Sigmoid colon (tissue), 4 donors: ENCODE results near the gene PLK3.

ENCODE experiments used
- CTCF ChIP-seq, 4 experiments: fragments of 450-650 bp in 3 of 4; fragments of 200-600 bp in 1 of 4; IDR thresholded peaks; one replicate each; pipeline ENCODE4 v1.5.1; 2016 to 2019; ENCODE audit warnings: antibody characterized with exemption in 4 of 4, mild to moderate bottlenecking in 3 of 4, moderate library complexity in 2 of 4
- EP300 ChIP-seq, 4 donors: sonication (generic); formaldehyde crosslinking; IDR thresholded peaks; one replicate each; pipeline ENCODE4 v1.6.1; 2017; ENCODE audit warnings: antibody characterized with exemption in 4 of 4
- POLR2A ChIP-seq, 2 donors: fragments of 450-650 bp; IDR thresholded peaks; one replicate each; pipeline ENCODE4 v1.6.1; 2016; ENCODE audit warnings: antibody characterized with exemption in 2 of 2, mild to moderate bottlenecking in 2 of 2, moderate library complexity in 2 of 2
- POLR2AphosphoS5 ChIP-seq, 4 donors: sonication (generic); formaldehyde crosslinking; IDR thresholded peaks; one replicate each; pipeline ENCODE4 v1.6.1; 2017; ENCODE audit warnings: antibody characterized with exemption in 4 of 4

- TF ChIP-seq CTCF (IDR thresholded peaks at IDR 0.05) (no peak), POLR2AphosphoS5 (IDR thresholded peaks at IDR 0.05) (no peak), POLR2A (IDR thresholded peaks at IDR 0.05) (no peak), EP300 (IDR thresholded peaks at IDR 0.05) (no peak)
Observed at GRCh38 chr1:44777969-44778635, 22.1 kb upstream of the PLK3 start.
